HepG2 (cell line): ENCODE results near the gene ITGB1. TPM values are rescaled to one million over a fixed set of nuclear protein-coding genes. Genes with fewer than 3 reads are reported as not detected.

Experiments
- BRCA1 ChIP-seq: sonication (generic); formaldehyde crosslinking; IDR thresholded peaks from 2 replicates; pipeline ENCODE4 v1.4.0; 2020; ENCODE audit warnings: missing genetic modification reagents
- CHD4 ChIP-seq: fragments of 200-600 bp; sonication (generic); IDR thresholded peaks from 2 replicates; pipeline ENCODE4 v1.7.0; 2017; ENCODE audit warnings: mild to moderate bottlenecking, low read length, borderline replicate concordance
- NR2F1 ChIP-seq, 2 experiments: fragments of 450-650 bp in 1 of 2; formaldehyde crosslinking in 1 of 2; IDR thresholded peaks; 2 replicates each; pipeline versions ENCODE4 v1.5.0 to v1.6.1; 2016 to 2020; ENCODE audit warnings: mild to moderate bottlenecking in 1 of 2, missing compliant biosample characterization in 1 of 2, missing genetic modification reagents in 1 of 2, moderate library complexity in 1 of 2
- SRY ChIP-seq: sonication (generic); formaldehyde crosslinking; IDR thresholded peaks from 2 replicates; pipeline ENCODE4 v1.8.0; 2022; ENCODE audit warnings: mild to moderate bottlenecking, missing genetic modification reagents
- ZC3H4 ChIP-seq: sonication (generic); formaldehyde crosslinking; IDR thresholded peaks from 2 replicates; pipeline ENCODE4 v1.4.0; 2020; ENCODE audit warnings: missing genetic modification reagents, borderline replicate concordance
- ZNF143 ChIP-seq: sonication (generic); formaldehyde crosslinking; IDR thresholded peaks from 2 replicates; pipeline ENCODE4 v1.4.0; 2020; ENCODE audit warnings: missing genetic modification reagents
- ZNF235 ChIP-seq: sonication (generic); formaldehyde crosslinking; IDR thresholded peaks from 2 replicates; pipeline ENCODE4 v1.8.1; 2023; ENCODE audit warnings: mild to moderate bottlenecking, missing genetic modification reagents, borderline replicate concordance
- ZNF496 ChIP-seq: sonication (generic); formaldehyde crosslinking; IDR thresholded peaks from 2 replicates; pipeline ENCODE4 v1.8.1; 2023; ENCODE audit warnings: mild to moderate bottlenecking, moderate library complexity, missing genetic modification reagents; ENCODE audit not compliant: insufficient replicate concordance
- ZNF83 ChIP-seq: sonication (generic); formaldehyde crosslinking; IDR thresholded peaks from 2 replicates; pipeline ENCODE4 v1.4.0; 2020; ENCODE audit warnings: missing genetic modification reagents, mild to moderate bottlenecking, borderline replicate concordance
- polyA plus RNA-seq, 8 experiments: library from polyadenylated mRNA; depleted of rRNA in 3 of 8; stranded (reverse) in 7 of 8; unstranded in 1 of 8; fragments of >200 nt; fragmentation: Illumina TruSeq in 4 of 8; extraction: Trizol in 4 of 8; gene quantifications; 2 replicates each; pipeline versions ENCODE4 v1.2.1 to v1.2.3, GENCODE V29; 2011 to 2016; ENCODE audit warnings: low read depth in 4 of 8, missing spikeins in 1 of 8, mixed read lengths in 1 of 8; ENCODE audit not compliant: insufficient read depth in 1 of 8
- total RNA-seq, 5 experiments: library from RNA; depleted of rRNA; stranded (reverse); fragments of >200 nt; fragmentation: Illumina TruSeq; extraction: Trizol; gene quantifications; 2 replicates each; pipeline ENCODE4 v1.2.3, GENCODE V29; 2016; ENCODE audit warnings: low read depth in 1 of 5
- TF ChIP-seq, protein P1 (sequence below): sonication (generic); formaldehyde crosslinking; IDR thresholded peaks from 2 replicates; pipeline ENCODE4 v1.5.0; 2020; ENCODE audit warnings: mild to moderate bottlenecking, missing genetic modification reagents
- TF ChIP-seq, protein P2 (sequence below): sonication (generic); formaldehyde crosslinking; IDR thresholded peaks from 2 replicates; pipeline ENCODE4 v1.5.0; 2020; ENCODE audit warnings: missing genetic modification reagents, mild to moderate bottlenecking, borderline replicate concordance
- TF ChIP-seq, protein P3 (sequence below): sonication (generic); formaldehyde crosslinking; IDR thresholded peaks from 2 replicates; pipeline ENCODE4 v1.8.0; 2022; ENCODE audit warnings: mild to moderate bottlenecking, missing genetic modification reagents, moderate library complexity
- TF ChIP-seq, protein P4 (sequence below): sonication (generic); formaldehyde crosslinking; IDR thresholded peaks from 2 replicates; pipeline ENCODE4 v1.4.0; 2020; ENCODE audit warnings: missing genetic modification reagents
- TF ChIP-seq, protein P5 (sequence below): sonication (generic); formaldehyde crosslinking; IDR thresholded peaks from 2 replicates; pipeline ENCODE4 v1.8.1; 2023; ENCODE audit warnings: mild to moderate bottlenecking, inconsistent platforms, moderate library complexity, missing genetic modification reagents, borderline replicate concordance
- TF ChIP-seq, protein P6 (sequence below): sonication (generic); formaldehyde crosslinking; IDR thresholded peaks from 2 replicates; pipeline ENCODE4 v1.4.0; 2020; ENCODE audit warnings: missing genetic modification reagents

Gene ITGB1
- total and polyA plus RNA-seq, 2 of the 13 experiments (the other 11 are each of a cell fraction or from before 2014, with no cell fraction given): 190 to 204 TPM

DNA sequence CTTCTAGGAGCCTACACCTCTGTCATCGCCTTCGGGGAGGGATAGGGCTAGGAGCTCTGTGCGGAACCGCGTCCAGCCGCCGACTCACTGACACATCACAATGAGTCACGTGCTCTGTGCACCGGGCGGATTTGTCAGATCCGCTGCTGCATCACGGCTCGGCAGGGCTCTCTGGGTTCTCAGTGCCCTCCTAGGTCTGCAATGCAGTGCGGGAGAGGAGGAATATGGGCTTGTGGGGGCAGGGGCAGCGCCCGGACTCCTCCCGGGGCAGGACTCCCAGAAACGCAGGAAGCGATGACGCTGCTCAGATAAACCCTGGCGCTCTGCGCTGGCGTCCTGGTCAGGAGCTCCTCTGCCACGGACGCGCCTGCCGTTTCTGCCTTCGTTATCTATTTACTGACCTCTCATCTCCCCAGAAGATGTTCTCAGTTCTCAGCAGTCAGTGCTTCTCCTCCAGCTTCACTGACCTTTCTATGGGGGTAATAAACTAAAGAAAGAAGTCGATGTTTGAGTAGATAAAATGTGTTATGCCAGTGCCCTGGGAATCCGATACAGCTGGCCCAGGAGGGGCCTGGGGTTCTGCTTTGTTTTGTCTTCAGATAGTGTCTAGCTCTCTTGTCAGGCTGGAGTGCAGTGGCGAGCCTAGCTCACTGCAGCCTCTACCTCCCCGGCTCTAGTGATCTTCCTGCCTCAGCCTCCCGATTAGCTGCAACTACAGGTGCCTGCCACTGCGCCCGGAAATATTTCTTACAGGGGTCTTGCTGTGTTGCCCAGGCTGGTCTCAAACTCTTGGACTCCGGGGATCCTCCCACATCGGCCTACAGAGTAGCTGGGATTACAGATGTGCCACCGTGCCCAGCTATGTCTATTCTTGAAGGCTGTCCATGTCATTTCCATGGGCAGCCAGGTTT is 22.8 kb upstream of the ITGB1 start (continued):
- TF ChIP-seq ZC3H4 (no peak), NR2F1 (CRISPR knock-in tag; IDR thresholded peaks at IDR 0.05) (0 out of 4 replicates have a peak, but pooled peaks of 1 of the 2 experiments have one; percentile 21), ZNF496 (CRISPR knock-in tag) (no peak), SRY (peak; percentile 69; the same call in 1 of the 2 replicates), BRCA1 (CRISPR knock-in tag) (no peak), CHD4 (no peak), ZNF235 (no peak), ZNF83 (CRISPR knock-in tag) (no peak), ZNF143 (CRISPR knock-in tag) (no peak)
- TF ChIP-seq, protein P1, sequence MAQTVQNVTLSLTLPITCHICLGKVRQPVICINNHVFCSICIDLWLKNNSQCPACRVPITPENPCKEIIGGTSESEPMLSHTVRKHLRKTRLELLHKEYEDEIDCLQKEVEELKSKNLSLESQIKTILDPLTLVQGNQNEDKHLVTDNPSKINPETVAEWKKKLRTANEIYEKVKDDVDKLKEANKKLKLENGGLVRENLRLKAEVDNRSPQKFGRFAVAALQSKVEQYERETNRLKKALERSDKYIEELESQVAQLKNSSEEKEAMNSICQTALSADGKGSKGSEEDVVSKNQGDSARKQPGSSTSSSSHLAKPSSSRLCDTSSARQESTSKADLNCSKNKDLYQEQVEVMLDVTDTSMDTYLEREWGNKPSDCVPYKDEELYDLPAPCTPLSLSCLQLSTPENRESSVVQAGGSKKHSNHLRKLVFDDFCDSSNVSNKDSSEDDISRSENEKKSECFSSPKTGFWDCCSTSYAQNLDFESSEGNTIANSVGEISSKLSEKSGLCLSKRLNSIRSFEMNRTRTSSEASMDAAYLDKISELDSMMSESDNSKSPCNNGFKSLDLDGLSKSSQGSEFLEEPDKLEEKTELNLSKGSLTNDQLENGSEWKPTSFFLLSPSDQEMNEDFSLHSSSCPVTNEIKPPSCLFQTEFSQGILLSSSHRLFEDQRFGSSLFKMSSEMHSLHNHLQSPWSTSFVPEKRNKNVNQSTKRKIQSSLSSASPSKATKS: no peak
- TF ChIP-seq, protein P2, sequence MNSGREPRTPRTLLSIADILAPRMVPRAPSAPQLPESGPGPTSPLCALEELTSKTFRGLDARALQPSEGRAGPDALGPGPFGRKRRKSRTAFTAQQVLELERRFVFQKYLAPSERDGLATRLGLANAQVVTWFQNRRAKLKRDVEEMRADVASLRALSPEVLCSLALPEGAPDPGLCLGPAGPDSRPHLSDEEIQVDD (CRISPR knock-in tag): no peak
- TF ChIP-seq, protein P3, sequence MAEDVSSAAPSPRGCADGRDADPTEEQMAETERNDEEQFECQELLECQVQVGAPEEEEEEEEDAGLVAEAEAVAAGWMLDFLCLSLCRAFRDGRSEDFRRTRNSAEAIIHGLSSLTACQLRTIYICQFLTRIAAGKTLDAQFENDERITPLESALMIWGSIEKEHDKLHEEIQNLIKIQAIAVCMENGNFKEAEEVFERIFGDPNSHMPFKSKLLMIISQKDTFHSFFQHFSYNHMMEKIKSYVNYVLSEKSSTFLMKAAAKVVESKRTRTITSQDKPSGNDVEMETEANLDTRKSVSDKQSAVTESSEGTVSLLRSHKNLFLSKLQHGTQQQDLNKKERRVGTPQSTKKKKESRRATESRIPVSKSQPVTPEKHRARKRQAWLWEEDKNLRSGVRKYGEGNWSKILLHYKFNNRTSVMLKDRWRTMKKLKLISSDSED (CRISPR knock-in tag): no peak
- TF ChIP-seq, protein P4, sequence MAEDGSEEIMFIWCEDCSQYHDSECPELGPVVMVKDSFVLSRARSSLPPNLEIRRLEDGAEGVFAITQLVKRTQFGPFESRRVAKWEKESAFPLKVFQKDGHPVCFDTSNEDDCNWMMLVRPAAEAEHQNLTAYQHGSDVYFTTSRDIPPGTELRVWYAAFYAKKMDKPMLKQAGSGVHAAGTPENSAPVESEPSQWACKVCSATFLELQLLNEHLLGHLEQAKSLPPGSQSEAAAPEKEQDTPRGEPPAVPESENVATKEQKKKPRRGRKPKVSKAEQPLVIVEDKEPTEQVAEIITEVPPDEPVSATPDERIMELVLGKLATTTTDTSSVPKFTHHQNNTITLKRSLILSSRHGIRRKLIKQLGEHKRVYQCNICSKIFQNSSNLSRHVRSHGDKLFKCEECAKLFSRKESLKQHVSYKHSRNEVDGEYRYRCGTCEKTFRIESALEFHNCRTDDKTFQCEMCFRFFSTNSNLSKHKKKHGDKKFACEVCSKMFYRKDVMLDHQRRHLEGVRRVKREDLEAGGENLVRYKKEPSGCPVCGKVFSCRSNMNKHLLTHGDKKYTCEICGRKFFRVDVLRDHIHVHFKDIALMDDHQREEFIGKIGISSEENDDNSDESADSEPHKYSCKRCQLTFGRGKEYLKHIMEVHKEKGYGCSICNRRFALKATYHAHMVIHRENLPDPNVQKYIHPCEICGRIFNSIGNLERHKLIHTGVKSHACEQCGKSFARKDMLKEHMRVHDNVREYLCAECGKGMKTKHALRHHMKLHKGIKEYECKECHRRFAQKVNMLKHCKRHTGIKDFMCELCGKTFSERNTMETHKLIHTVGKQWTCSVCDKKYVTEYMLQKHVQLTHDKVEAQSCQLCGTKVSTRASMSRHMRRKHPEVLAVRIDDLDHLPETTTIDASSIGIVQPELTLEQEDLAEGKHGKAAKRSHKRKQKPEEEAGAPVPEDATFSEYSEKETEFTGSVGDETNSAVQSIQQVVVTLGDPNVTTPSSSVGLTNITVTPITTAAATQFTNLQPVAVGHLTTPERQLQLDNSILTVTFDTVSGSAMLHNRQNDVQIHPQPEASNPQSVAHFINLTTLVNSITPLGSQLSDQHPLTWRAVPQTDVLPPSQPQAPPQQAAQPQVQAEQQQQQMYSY (CRISPR knock-in tag): no peak
- TF ChIP-seq, protein P5, sequence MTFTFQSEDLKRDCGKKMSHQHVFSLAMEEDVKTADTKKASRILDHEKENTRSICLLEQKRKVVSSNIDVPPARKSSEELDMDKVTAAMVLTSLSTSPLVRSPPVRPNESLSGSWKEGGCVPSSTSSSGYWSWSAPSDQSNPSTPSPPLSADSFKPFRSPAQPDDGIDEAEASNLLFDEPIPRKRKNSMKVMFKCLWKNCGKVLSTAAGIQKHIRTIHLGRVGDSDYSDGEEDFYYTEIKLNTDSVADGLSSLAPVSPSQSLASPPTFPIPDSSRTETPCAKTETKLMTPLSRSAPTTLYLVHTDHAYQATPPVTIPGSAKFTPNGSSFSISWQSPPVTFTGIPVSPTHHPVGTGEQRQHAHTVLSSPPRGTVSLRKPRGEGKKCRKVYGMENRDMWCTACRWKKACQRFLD (CRISPR knock-in tag): no peak
- TF ChIP-seq, protein P6, sequence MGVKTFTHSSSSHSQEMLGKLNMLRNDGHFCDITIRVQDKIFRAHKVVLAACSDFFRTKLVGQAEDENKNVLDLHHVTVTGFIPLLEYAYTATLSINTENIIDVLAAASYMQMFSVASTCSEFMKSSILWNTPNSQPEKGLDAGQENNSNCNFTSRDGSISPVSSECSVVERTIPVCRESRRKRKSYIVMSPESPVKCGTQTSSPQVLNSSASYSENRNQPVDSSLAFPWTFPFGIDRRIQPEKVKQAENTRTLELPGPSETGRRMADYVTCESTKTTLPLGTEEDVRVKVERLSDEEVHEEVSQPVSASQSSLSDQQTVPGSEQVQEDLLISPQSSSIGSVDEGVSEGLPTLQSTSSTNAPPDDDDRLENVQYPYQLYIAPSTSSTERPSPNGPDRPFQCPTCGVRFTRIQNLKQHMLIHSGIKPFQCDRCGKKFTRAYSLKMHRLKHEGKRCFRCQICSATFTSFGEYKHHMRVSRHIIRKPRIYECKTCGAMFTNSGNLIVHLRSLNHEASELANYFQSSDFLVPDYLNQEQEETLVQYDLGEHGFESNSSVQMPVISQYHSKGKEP (CRISPR knock-in tag): no peak
